Fibroblast of lung (primary cell): ENCODE results near the gene MOGAT1. TPM values are rescaled to one million over a fixed set of nuclear protein-coding genes. Genes with fewer than 3 reads are reported as not detected.
A peak's percentile ranks its signal among the peaks of the same experiment; 100 is the strongest.

Experiments
- DNase-seq, 2 donors: peaks; one replicate each; pipeline versions ENCODE4 v3.0.0 to v3.0.0-alpha.2; 2010; ENCODE audit warnings: low read depth in 2 of 2
- H2AFZ ChIP-seq: 2 replicates; pipeline ENCODE4 v1.5.1; 2012; ENCODE audit warnings: low read length, control low read depth, inconsistent platforms
- H3K27ac ChIP-seq: 2 replicates; pipeline ENCODE4 v1.5.1; 2011; ENCODE audit warnings: low read length, control low read depth; ENCODE audit not compliant: insufficient read depth
- H3K27me3 ChIP-seq: 2 replicates; pipeline ENCODE4 v1.5.1; 2011; ENCODE audit warnings: mild to moderate bottlenecking, low read length; ENCODE audit not compliant: control insufficient read depth, insufficient read depth
- H3K36me3 ChIP-seq: 2 replicates; pipeline ENCODE4 v1.5.1; 2011; ENCODE audit warnings: low read length; ENCODE audit not compliant: control insufficient read depth, insufficient read depth
- H3K4me1 ChIP-seq: 2 replicates; pipeline ENCODE4 v1.5.1; 2011; ENCODE audit warnings: low read length; ENCODE audit not compliant: control insufficient read depth, insufficient read depth; ENCODE audit errors: extremely low read depth
- H3K4me2 ChIP-seq: 2 replicates; pipeline ENCODE4 v1.5.1; 2011; ENCODE audit warnings: low read length, control low read depth; ENCODE audit not compliant: insufficient read depth; ENCODE audit errors: extremely low read depth
- H3K4me3 ChIP-seq, 4 experiments: fragments of 200-600 bp in 1 of 4; sonication (generic) in 1 of 4; replicated peaks in 1 of 4; 2 replicates each; pipeline ENCODE4 v1.5.1; 2011 to 2016; ENCODE audit warnings: low read length in 4 of 4, low read depth in 3 of 4, mild to moderate bottlenecking in 3 of 4, control low read depth in 2 of 4, inconsistent platforms in 1 of 4, mixed read lengths in 1 of 4; ENCODE audit not compliant: insufficient read depth in 1 of 4; ENCODE audit errors: control extremely low read depth in 1 of 4
- H3K79me2 ChIP-seq: 2 replicates; pipeline ENCODE4 v1.5.1; 2012; ENCODE audit warnings: mild to moderate bottlenecking, low read length, inconsistent platforms; ENCODE audit not compliant: control insufficient read depth, insufficient read depth
- H3K9ac ChIP-seq: 2 replicates; pipeline ENCODE4 v1.5.1; 2011; ENCODE audit warnings: mild to moderate bottlenecking, low read length, control low read depth; ENCODE audit not compliant: insufficient read depth
- H3K9me3 ChIP-seq: 2 replicates; pipeline ENCODE4 v1.5.1; 2012; ENCODE audit warnings: low read depth, low read length; ENCODE audit not compliant: control insufficient read depth, insufficient read depth
- H4K20me1 ChIP-seq: 2 replicates; pipeline ENCODE4 v1.5.1; 2011; ENCODE audit warnings: low read length; ENCODE audit not compliant: control insufficient read depth, insufficient read depth; ENCODE audit errors: extremely low read depth
- CTCF ChIP-seq, 2 donors: IDR thresholded peaks in 1 of 2; conservative IDR thresholded peaks in 1 of 2; 1 replicate in 1 of 2; 2 replicates in 1 of 2; pipeline ENCODE4 v1.5.1; 2011 to 2012; ENCODE audit warnings: low read length in 2 of 2, control low read depth in 1 of 2, inconsistent platforms in 1 of 2, low read depth in 1 of 2, mild to moderate bottlenecking in 1 of 2
- EZH2 ChIP-seq: IDR thresholded peaks from 2 replicates; pipeline ENCODE4 v1.5.1; 2012; ENCODE audit warnings: low read length, control low read depth, mild to moderate bottlenecking; ENCODE audit errors: missing control alignments
- polyA plus RNA-seq, 2 donors: library from polyadenylated mRNA; depleted of rRNA in 1 of 2; stranded (reverse) in 1 of 2; unstranded in 1 of 2; fragments of >200 nt; gene quantifications; 2 replicates each; pipeline ENCODE4 v1.2.1, GENCODE V29; 2011 to 2012; ENCODE audit warnings: missing spikeins in 1 of 2
- total RNA-seq: library from RNA; depleted of rRNA; stranded (reverse); fragments of >200 nt; gene quantifications from 2 replicates; pipeline ENCODE4 v1.2.1, GENCODE V29; 2014

MOGAT1 gene
- total and polyA plus RNA-seq, 2 donors (not counting 1 experiment from before 2014, with no cell fraction given) = not detected

GRCh38 chr2:222751821-222752719, 80.6 kb downstream of the MOGAT1 start:
- Histone ChIP-seq H3K27me3 (no peaks in the 10 kb centered on the region), H3K9ac (no peak overlapping the region), H3K4me2 (no peak overlapping the region), H4K20me1 (no peaks in the 10 kb centered on the region), H3K27ac (no peak overlapping the region), H3K36me3 (no peaks in the 10 kb centered on the region), H3K79me2 (no peaks in the 10 kb centered on the region), H3K4me1 (peaks cover 8% of the 10 kb centered on the region), H3K9me3 (no peaks in the 10 kb centered on the region), H2AFZ (no peak overlapping the region), H3K4me3 (no peak overlapping the region)
- no peak for TF ChIP-seq EZH2
- TF ChIP-seq CTCF (conservative IDR thresholded peaks at IDR 0.05 in 1 of 2, IDR thresholded peaks at IDR 0.05 in 1 of 2; ENCODE audit: low read depth in 1 of 2, low read length in 2 of 2) = no peak
- no peak for DNase-seq

GRCh38 chr2:222752746-222753145, 81.3 kb downstream of the MOGAT1 start:
- Histone ChIP-seq H3K9me3 (no peaks in the 10 kb centered on the region), H3K4me3 (no peak overlapping the region), H2AFZ (no peak overlapping the region), H3K79me2 (no peaks in the 10 kb centered on the region), H3K27me3 (no peaks in the 10 kb centered on the region), H3K9ac (no peak overlapping the region), H3K36me3 (no peaks in the 10 kb centered on the region), H4K20me1 (no peaks in the 10 kb centered on the region), H3K4me1 (peaks cover 8% of the 10 kb centered on the region), H3K4me2 (no peak overlapping the region), H3K27ac (no peak overlapping the region)
- DNase-seq = no peak
- TF ChIP-seq CTCF (conservative IDR thresholded peaks at IDR 0.05 in 1 of 2, IDR thresholded peaks at IDR 0.05 in 1 of 2; ENCODE audit: low read depth in 1 of 2, low read length in 2 of 2) (no peak), EZH2 (no peak)

- Histone ChIP-seq H3K4me2 (peak overlapping the region; percentile 63), H3K36me3 (no peaks in the 10 kb centered on the region), H4K20me1 (no peaks in the 10 kb centered on the region), H2AFZ (no peak overlapping the region), H3K27ac (no peak overlapping the region), H3K27me3 (no peaks in the 10 kb centered on the region), H3K9ac (no peak overlapping the region), H3K4me1 (peaks cover 8% of the 10 kb centered on the region), H3K79me2 (no peaks in the 10 kb centered on the region), H3K4me3 (no peak overlapping the region), H3K9me3 (no peaks in the 10 kb centered on the region)
- peak; percentile 75 to 81 for DNase-seq
- TF ChIP-seq EZH2 = no peak
- no peak for TF ChIP-seq CTCF (conservative IDR thresholded peaks at IDR 0.05 in 1 of 2, IDR thresholded peaks at IDR 0.05 in 1 of 2; ENCODE audit: low read depth in 1 of 2, low read length in 2 of 2)
Measured at GRCh38 chr2:222753251-222753824, 81.9 kb downstream of the MOGAT1 start.
